ENCODE measurements around the gene EFHC1.

EFHC1 gene

DNA sequence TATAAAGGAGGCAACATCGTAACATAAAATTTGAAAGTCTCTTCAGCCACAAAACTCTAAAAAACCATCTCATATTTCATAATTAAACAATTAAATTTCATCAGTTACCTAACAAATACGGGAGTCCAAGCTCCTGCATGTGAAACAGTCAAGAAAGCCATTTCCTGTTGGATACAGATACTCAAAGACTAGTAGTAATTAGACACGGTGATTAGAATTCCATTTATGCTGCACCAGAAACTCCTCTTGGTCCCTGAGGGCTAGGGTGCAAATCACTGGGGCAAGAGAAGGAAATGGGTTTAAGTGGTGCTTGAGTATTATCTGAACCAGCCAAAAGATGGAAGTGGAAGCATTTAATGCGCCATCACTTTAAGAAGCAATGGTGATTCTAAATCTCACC, 129.3 kb downstream of the EFHC1 start:
- intact Hi-C loops (cut with DNase I) = no loop called here
- no peak for DNase-seq

- DNase-seq = no peak
- intact Hi-C loops (cut with DNase I) = no loop called here
Measured at GRCh38 chr6:52550014-52550575, 130.0 kb downstream of the EFHC1 start.

DNA sequence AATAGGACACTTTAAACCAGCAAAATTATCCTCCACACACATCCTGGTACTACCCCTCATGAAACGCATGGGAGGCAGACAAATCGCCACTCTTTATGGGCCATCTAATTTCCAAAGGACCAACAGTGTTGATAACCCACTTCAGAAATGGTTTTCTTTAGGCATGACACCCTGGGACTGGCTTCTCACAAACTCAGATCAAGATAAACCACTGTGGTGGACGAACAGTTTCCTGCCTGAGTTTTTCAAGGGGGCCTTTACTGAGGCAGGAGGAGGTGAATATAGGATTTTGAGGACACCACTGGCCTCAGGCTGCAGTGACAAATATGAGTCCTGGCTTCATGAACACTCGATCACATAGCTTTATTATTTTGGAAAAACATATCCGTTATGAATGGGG, 130.7 kb downstream of the EFHC1 start:
- intact Hi-C loops (cut with DNase I) = no loop called here
- no peak for DNase-seq

DNA sequence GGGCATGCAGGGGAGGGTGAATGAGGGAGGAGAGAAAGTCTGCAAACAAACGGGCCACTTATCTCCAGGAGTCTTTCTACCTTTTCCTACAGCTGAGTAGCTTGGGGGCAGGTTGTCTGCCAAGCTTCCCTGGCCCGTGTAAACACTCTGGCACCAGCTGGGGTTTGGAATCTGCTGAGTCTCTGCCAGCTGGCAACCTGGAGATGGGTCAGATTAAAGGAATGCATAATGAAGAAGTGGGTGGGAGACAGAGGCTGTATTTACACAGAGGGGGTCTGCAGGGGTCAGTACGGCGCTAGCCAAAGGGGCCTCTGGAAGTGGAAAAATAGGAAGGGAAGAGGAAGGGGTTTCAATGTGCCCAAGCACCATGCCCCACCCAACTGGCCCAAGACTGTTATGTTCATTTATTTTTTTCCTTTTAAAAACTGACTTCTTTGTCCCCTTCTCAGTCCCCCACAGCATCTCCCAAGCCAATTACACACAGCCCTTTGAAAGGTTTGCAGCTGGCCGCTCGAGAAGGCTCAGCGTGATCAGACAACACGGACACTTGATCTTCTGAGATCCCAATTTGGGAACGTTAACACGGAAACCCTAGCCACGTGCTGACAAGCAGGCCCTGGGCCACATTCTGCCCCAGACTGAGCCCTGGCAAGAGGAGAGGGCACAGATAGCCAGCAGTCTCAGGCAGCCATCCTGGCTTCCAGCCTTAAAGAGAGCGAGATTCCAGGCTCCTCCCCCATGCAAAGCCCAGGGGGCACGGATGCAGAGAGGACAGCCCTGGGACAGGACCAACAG, 131.5 kb downstream of the EFHC1 start:
- intact Hi-C loops (cut with DNase I) = no loop called here
- peak in 4 of 10 donors; percentile 14 to 81 (median 46) for DNase-seq

DNA sequence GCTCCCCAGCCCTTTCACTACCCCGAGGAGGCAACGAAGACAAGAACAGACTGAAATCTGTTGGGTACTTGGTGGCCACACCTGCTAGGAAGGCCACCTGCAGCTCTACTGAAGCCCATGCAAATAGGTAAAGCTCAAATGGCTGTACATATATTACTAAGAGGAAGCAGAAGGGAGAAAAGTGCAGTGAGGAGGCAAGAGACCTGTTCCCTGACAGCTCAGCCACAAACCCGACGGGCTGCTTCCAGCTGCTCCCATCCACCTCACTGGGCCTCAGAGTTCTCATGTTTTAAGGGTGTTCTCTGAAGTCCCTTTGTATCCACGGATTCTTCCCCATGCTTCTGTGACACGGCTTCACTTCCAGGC, 132.1 kb downstream of the EFHC1 start:
- intact Hi-C loops (cut with DNase I) = no loop called here
- DNase-seq = no peak

GRCh38 chr6:52553158-52553557, 133.0 kb downstream of the EFHC1 start:
- no peak for DNase-seq
- intact Hi-C loops (cut with DNase I) = no loop called here

DNA sequence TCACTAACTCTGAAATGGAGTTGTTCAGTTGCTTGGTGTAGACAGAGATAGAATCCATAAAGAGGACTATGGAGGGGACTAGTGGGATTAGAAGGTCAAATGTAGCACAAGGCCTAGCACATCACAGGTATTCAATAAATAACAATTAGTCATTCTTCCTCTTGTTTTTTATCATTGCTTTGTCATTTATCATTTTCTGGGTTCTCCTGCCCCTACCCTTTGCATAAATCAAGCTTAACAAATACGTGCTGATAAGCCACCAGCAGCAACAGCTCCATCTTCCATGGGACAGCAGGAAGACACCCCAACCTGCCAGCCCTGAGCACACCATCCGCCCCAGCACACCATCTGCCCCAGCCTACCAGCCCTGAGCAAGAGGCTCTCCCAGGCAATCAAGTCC, 133.6 kb downstream of the EFHC1 start:
- DNase-seq = no peak
- intact Hi-C loops (cut with DNase I) = no loop called here

GRCh38 chr6:52554684-52555280, 134.6 kb downstream of the EFHC1 start:
- no peak for DNase-seq
- intact Hi-C loops (cut with DNase I) = no loop called here

DNA sequence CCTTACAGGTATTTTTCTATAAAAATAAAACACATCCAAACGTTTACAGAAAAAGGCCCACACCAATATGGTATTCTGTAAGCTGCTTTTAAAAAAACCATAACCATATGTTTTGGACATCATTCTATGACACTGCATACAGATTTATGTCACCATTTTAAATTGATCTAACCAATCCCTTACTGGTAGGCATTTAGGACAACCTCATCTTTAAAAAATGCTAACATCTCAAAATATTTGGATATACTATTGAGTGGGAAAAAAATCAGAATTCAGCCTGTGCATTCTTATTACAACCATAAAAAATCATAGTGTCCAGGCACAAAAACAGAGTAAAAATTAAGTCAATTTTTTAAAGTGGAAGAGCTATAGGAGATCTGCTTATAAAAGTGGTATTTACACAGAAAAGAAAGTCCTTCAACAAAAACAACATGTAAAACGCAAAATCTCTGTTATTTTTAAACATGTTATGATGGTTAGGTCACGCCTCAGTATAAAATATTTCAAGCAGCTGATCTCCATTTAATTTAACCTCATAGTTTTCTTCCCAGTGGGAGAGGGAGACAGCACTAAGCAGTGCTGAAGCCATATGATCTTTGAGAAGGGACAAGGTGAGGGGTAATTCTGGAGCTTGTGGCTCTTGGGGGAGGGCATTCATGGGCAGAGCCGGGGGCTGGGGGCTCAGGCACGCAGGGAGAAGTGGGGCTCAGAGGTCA, 135.5 kb downstream of the EFHC1 start:
- no peak for DNase-seq
- intact Hi-C loops (cut with DNase I) = no loop called here

DNA sequence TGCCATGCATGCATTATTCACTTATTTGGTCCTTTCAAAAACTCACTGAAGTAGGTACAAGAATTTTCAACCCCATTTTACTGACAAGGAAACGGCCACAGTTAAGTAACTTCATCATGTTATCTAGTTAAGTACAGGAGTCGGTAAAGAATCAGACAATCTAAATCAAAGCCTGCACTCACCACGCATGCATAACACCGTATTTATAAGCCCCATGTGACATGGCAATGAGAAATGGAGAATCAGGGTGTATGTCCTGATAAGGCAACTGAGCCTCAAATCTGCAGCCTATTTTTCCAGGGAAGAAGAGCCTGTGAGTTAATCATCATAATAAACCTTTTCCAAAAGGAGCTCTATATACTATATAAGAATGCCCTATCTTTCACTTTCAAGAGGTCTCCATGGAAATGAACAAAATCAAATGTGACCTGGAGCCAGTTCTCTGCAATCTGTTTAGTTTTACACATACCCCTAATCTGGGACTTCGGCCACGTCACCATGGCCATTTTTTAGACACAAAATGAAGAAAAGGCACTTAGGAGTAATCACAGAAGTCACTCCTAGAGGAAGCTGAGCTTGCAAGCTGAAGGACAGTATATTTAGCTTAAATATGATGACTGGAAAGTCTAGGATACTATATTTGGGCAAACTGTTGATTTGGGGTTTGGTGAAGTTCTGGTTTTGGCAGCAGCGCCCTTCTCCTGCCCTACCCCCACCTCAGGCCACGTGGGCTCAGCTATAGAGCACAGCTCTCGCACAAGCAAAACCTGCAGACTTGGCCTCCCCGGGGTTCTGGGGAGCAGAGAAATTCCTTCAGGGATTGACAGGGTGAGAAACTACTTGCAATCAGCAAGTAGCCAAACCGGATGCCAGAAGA, 137.5 kb downstream of the EFHC1 start:
- no peak for DNase-seq
- intact Hi-C loops (cut with DNase I) = no loop called here

DNA sequence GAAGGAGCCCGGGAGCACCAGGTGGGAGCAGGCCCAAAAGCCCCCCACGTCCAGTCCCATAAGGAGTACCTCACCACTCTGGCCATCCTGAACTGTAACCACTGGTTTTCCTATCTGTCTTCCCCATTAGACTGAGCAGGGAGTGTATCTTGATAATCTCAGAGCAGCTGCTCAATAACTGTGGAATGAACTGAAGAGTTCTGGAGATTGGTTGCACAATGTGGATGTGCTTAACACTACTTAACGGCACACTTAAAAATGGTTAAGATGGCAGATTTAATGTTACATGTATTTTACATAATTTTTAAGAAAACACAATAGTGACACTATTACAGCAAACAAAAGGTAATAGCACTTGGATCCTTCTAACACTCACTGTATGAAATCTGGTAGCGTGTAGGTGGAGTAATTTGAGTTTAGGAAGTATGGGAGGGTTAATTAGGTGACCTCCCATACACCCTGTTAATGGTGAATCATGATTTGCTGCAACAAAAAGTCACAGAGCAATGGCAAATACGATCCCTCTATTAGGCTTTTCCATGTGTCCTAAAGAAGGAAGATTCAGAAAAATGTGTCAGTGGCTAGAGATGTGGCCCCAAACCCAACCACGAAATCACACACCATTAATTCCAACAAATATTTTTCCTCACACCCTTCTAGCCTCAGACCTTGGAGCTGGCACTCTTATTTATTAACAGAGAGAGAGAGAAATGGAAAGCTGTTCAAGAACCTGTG, 138.3 kb downstream of the EFHC1 start:
- intact Hi-C loops (cut with DNase I) = no loop called here
- no peak for DNase-seq

GRCh38 chr6:52560462-52560861, 140.3 kb downstream of the EFHC1 start:
- no peak for DNase-seq
- intact Hi-C loops (cut with DNase I) = no loop called here

DNA sequence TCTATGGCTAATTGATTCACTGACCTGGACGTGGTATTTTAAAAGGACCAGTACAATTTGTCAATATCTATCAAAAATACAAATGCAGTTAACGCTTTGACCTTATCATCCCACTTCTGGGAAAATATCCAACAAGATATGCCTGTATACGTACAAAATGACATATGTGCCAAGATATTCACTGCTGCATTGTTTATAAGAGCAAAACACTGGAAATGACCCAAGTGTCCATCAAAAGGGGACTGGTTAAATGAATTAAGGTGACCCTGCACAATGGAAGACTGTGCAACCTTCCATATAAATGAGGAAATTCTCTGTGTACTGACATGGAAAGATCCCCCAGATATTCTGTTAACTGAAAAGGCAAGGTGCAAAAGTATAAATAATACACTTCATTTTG, 142.8 kb downstream of the EFHC1 start:
- intact Hi-C loops (cut with DNase I) = no loop called here
- no peak for DNase-seq

DNA sequence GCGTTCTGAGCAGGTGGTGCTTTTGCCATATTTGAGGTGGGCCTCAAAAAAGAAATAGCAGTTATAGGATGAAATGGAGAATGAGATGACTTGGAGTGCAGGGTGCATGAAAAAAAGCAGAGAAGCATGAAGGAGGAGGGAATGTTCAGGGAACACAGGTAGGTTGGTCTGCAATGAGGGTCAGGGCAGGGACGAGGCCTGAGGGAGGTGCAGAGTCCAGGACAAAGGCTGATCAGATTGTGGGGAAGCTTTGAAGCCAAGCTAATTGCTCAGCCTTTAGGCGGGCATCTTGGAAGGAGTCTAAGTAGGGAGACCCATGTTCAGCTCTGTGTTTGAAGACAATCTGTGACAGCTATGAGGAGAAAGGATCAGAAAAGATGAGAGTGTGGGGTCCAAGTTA, 144.7 kb downstream of the EFHC1 start:
- DNase-seq = no peak
- intact Hi-C loops (cut with DNase I) = no loop called here

- intact Hi-C loops (cut with DNase I) = no loop called here
- no peak for DNase-seq
Measured at GRCh38 chr6:52566201-52566600, 146.1 kb downstream of the EFHC1 start.

- DNase-seq = no peak
- intact Hi-C loops (cut with DNase I) = no loop called here
Measured at GRCh38 chr6:52566853-52567279, 146.7 kb downstream of the EFHC1 start.

DNA sequence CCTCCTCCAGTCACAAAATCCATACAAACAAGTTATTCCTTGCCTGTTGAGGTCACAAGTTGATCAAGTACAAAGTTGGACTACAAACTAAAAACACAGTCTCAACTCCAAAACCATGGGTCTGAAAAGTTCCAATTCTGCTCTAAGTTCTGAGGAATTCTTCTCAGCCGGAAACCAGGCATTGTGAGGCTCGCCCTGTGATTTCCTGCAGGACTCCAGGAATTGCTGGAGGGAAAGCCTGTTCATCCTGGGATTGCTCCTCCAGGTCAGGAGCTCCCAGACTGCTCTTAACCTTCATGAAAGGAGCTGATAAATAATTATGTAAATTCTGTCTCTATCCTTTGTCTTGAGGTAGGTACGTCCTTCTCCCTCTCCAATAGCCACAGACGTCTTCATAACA, 148.2 kb downstream of the EFHC1 start:
- intact Hi-C loops (cut with DNase I) = no loop called here
- no peak for DNase-seq

DNA sequence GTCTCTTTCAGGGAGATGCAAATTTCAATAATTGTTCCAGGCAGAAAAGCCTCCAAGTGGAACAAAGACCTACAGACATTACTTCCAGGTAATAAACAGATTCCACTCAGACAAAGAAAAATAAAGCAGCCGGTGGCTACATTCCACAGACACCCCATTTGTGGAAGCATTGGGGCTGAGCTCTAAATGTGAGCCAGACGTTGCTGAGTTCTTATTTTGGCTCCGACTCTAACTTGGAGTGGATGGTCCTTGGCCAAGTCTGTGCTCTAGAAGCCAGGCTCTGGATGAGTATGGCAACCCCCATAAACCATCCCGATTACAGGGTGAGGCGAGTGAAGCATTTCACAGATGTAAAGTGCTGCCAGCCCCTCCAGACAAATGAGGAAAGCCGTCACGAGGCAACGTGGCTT, 150.2 kb downstream of the EFHC1 start:
- intact Hi-C loops (cut with DNase I) = loop anchor here (10.0 kb wide), 1 partner anchor 285 kb away; the partner anchor contains the start of gene MCM3
- no peak for DNase-seq

- intact Hi-C loops (cut with DNase I) = loop anchor here (10.0 kb wide), 1 partner anchor 286 kb away; the partner anchor contains the start of gene MCM3
- no peak for DNase-seq
Measured at GRCh38 chr6:52571099-52571755, 151.1 kb downstream of the EFHC1 start.
